Gastroesophageal sphincter (tissue), 3 donors: ENCODE data around the gene ITPA.

Experiments used
- CTCF ChIP-seq, 4 experiments: fragments of 200-600 bp in 2 of 4; fragments of 450-650 bp in 2 of 4; sonication (generic) in 1 of 4; IDR thresholded peaks; one replicate each; pipeline ENCODE4 v1.5.1; 2017 to 2019; ENCODE audit warnings: antibody characterized with exemption in 4 of 4, mild to moderate bottlenecking in 2 of 4, moderate library complexity in 2 of 4
- EP300 ChIP-seq: sonication (generic); formaldehyde crosslinking; IDR thresholded peaks from one replicate; pipeline ENCODE4 v1.6.1; 2017; ENCODE audit warnings: antibody characterized with exemption, mild to moderate bottlenecking
- POLR2A ChIP-seq, 2 donors: fragments of 450-650 bp; IDR thresholded peaks; one replicate each; pipeline ENCODE4 v1.6.1; 2017; ENCODE audit warnings: antibody characterized with exemption in 2 of 2, mild to moderate bottlenecking in 2 of 2, moderate library complexity in 1 of 2
- POLR2AphosphoS5 ChIP-seq: sonication (generic); formaldehyde crosslinking; IDR thresholded peaks from one replicate; pipeline ENCODE4 v1.6.1; 2017; ENCODE audit warnings: antibody characterized with exemption

GRCh38 chr20:3247638-3248037, 38.3 kb downstream of the ITPA start:
- TF ChIP-seq POLR2A (IDR thresholded peaks at IDR 0.05): no peak
- no peak for TF ChIP-seq CTCF (IDR thresholded peaks at IDR 0.05)
- no peak for TF ChIP-seq POLR2AphosphoS5
- TF ChIP-seq EP300: no peak
